Epidermal melanocyte (primary cell): Measurements from ENCODE around the gene NDRG4.

Experiments used
- DNase-seq: peaks from one replicate; pipeline ENCODE4 v3.0.0; 2011; ENCODE audit warnings: low spot score; ENCODE audit not compliant: insufficient read length

NDRG4 gene, protein sequence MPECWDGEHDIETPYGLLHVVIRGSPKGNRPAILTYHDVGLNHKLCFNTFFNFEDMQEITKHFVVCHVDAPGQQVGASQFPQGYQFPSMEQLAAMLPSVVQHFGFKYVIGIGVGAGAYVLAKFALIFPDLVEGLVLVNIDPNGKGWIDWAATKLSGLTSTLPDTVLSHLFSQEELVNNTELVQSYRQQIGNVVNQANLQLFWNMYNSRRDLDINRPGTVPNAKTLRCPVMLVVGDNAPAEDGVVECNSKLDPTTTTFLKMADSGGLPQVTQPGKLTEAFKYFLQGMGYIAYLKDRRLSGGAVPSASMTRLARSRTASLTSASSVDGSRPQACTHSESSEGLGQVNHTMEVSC

DNA sequence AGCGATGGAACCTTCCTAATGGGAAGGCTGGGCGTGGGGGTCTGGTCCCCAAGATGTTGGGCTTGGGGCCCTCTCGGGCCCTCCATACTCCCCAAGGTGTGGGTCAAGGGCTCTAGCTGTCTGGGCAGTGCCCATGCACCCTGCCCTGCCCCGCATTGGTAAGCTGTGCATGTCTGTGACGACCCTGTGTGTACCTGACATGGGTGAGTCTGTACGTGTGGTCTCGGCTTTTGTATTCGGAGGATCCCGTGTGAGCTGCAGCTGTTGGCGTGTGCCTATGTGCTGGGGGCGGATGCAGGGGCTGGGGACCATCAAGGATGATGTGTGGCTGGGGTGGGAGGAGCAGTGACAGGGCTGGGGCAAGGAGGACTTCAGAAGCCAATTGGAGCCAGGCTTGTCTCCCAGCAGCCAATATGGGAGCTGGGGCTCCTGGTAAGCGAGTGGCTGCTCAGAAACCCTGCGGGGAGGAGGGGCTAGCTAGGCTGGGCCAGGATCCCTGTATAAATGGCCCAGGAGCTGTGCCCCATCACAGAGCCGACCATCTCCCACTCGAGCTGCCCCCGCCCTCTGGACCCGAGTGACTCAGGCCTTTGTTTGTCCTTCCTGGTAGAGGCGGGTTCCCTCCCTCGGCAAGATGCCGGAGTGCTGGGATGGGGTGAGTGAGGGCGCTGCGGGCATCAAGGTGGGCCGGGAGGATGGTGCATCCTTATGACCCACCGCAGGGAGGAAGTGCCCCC, at the start of gene NDRG4:
Gene NDRG4, plus strand, starts transcription at position 529 of the 737 bp plus-strand sequence. Its CDS starts 106 bp downstream, at position 635.
- DNase-seq: no peak

DNA sequence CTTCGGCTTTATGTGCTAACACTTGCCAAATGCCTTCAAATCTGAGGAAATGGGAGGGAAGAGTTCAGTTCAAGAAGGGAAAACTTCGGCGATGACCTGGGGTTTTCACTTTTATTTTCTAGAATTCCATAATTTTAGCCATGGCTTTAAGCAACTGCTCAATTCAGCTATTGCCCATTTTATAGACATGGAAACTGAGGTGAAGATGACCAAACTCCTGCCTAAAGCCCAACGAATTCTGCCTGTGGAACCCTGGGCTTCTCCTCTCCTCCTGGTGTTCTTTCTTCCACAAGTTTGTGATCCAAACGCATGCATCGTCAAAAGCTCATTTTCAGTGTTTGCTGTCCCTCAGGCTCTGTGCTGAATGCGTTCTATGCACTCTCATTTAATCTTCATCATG, 49.4 kb upstream of the NDRG4 start:
- no peak for DNase-seq

DNA sequence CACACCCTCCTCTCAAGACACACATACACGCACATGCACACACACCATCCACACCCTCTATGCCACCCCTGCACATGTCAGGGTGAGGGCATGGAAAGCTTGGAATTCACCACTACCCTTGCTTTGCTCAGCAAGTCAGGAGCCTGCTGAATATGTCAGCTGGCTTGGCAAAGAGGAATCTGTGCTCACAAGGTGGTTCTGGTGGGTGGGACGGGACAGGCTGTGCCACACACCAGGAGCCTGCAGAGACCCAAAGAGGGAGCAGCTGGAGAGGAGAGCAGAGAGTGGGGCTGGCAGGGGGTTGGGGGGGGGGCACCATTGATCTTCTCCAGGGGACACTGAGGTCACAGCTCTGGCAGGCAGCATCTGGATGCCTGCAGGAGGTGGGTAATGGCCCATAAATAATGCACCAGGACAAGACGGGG, 48.7 kb upstream of the NDRG4 start:
- no peak for DNase-seq

DNA sequence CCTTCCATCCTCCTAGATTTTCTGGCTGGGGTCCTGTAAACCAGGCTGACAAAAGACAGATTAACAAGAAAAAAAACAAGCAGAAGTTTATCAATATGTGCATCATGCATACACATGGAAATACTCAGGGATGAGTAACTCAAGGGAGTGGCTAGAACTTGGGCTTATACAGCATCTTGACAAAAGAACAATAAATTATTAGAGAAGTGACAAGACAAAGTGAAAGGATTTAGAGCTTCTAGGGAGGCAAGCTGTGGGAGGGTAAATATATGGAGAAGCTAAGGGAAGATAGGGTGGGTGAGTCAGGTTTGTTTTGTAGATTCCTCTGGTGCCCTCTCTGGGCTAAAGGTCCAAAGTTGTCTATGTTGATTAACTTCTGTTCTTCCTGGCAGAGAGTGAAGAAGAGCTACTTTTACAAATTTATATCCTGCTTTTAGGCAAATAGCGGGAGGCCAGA, 48.0 kb upstream of the NDRG4 start:
- DNase-seq: no peak

DNA sequence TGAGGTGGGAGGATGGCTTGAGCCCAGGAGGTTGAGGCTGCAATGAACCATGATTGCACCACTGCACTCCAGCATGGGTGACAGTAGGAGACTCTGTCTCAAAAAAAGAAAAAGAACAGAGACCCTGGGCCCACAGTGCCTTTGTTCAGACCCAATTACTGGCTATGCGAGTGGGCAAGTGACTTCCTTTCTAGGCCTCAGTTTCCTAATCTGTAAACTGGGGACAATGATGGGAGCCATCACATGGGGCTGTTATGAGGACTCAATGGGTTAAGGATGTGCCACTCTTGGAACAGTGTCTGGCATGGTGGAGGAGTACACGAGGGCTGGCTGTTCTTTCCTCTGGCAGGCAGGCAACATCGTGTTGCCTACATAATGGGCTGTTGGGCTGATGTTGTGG, 47.3 kb upstream of the NDRG4 start:
- no peak for DNase-seq

DNA sequence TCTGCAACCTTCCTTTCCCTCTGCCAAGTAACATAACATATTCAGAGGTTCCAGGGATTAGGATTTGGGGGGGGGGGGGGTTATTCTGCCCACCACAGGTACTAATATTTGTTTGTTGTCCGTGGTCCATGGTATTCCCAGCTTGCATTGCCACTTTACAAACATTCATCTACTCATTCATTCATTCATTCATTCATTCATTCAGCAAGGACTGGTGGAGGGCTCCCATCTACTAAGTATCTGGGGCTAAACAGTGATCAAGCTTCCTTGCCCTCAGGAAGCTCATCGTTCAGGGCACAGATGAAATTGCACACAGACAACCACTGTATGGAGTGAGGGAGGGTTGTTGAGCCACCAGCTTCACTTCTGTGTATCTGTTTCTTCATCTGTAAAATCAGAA, 45.8 kb upstream of the NDRG4 start:
- DNase-seq: no peak

DNA sequence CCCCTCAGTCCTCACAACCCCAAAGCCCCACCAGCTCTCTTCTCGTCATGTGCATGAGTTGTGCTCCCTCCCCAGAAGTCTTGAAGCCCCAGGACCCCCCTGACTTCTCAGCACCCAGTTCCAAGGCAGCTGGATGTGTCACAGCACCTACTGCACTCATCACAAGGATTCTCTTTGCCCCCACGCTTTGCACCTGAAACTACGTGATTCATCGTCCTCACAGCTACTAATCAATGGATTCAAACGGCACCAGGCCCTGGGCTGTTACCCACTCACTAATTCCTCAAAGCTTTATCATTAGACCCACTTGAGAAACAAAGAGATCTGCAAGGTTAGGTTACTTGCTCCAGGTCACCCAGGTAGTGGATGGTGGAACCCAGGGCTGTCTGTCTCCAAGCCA, 45.1 kb upstream of the NDRG4 start:
- no peak for DNase-seq

DNA sequence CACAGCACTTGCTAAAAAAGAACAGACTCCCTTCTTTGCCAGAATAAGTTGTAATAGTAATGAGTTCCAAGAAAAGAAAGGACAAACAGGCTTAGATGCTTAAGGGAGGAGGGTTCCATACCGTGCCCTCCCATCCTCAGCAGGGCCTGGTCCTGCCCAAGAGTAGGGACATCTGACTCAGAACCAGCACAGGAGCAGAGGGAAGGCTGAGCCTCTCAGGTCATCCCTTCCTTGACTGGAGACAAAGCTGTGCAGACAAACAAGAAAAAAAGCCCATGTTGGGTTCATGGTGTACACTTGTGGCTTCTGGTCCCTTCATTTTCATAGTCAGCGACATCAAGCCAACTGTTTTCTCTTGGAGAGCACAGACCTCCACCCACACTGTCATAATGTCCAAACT, 44.2 kb upstream of the NDRG4 start:
- DNase-seq: no peak

DNA sequence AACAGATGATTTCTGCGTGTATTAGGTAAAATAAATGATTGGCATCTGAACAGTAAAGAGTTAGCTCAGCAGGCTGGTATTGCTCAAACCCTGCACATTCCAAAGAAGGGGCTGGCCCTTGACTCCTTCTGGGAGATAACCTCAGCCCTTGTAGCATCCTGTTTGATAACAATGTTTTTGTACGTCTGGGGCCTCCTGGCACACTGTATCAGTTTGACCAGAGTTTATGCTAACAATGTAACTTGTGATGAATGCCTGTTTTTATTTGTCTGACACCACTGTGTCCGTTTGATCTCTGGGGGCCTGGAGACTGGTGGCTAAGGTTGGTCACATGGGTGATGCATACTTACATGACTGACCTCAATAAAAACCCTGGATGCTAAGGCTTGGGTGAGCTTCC, 43.8 kb upstream of the NDRG4 start:
- no peak for DNase-seq

DNA sequence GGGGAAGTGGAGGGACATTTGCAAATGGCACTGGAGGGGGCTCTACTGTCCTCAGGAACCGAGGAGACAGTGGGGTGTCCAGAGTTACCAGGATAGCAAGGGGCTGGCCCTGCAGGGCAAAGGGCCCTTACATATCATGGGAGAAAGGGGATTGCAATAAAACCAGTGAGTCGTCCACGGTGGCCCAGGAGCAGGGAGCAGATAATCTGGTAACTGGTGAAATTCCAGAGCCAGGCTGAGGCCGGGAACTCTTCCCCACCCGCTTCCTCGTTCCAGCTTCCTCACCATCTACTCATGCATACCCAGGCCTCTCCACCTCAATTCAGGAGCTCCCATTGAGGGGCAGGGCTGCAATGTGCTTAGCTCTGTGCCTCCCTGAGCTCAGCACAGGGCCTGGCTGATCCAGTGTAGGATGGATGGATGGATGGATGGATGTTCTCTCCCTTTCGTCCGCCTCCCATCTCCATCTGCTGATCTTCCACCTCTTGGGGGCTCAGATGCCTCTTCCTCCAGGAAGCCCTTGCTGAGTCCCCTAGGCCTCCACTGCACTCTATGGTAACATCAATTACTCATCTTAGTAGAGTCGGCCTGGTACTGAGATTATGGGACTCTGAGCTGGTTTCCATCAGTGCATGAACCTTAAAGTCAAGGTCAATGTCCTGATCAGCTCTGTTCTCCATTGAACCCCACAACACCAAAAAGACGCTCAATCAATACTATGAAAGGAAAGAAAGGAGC, 41.2 kb upstream of the NDRG4 start:
- DNase-seq: no peak

DNA sequence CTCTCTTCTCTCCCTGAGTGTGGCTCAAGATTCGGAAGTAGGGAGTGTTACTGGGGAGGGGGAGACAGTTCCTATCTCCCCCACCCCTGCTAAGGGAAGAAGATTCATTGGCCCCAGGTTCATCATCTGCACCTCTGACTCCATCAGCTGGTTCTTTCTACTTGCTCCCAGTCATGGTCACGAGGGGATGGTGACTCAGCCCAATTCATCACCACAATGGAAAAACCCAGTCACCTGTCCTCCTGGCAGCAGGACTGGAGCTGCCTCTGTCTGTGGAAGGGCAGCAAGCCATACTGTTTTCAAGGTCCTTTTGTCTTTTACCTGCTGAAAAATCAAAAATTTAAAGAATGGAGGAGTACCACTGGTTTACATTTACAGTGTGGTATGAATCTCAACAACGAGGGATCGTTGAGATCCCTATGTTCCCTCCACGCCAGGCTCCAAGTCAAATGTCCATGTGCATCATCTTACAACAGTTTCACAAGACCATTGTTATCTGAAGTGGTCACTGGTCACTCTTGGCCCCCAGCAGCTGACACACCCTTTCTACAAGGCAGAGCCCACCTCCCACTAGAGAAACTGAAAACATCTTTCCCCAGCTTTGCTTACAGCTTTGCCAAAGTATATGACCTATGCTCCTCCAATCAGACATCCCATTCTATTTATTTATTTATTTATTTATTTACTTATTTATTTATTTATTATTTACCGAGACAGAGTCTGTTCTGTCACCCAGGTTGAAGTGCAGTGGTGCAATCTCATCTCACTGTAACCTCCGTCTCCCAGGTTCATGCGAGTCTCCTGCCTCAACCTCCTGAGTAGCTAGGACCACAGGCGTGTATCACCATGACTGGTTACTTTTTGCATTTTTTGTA, 40.4 kb upstream of the NDRG4 start:
- no peak for DNase-seq

DNA sequence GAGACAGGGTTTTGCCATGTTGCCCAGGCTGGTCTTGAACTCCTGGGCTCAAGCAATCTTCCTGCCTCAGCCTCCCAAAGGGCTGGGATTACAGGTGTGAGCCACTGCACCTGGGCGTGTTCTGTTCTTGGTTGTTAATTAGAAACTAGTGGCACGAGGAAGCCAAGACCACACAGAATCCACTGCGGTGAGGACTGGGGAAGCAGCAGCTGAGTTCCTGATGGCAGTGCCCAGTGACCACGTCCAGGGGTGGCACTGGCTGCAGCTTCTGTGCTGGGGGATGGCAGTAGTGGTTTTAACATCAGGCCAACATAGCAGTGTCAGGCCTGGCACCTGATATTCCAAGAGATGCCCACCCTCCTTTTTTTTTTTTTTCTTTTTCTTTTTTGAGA, 39.7 kb upstream of the NDRG4 start:
- no peak for DNase-seq

DNA sequence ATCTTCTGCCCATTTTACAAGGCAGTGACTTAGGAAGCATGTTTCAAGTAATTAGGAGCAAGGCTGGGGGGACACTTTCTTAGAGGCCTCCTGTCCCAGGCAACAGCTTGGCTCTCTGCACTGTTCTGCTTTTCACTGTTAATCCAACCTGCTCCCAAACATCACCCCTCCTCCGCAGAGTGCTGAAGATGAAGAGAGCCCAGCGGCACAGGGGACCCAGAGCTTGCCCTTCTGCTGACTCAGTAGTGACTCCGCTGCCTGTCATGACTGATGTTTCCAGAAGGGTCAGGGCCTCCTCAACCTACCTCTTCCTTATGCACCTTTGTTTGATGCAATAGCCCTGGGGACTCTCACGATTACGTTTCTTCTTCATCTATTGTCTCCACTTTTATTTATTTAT, 38.9 kb upstream of the NDRG4 start:
- DNase-seq: no peak

DNA sequence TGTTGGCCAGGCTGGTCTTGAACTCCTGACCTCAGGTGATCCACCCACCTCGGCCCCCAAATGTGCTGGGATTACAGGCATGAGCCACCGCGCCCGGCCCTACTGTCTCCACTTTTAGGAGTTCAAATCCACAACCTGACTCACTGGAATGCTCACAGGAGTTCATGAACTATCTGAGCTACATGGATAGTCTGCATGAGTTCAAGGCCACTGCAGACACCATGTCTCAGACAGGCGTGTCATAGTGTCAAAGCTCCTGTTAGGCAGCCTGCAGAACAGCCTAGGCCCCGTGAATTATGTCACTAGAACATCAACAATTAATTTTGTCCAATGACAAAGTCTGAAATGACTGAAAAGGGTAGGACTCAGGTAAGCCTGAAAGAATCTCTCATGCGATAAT, 38.3 kb upstream of the NDRG4 start:
- DNase-seq: no peak

DNA sequence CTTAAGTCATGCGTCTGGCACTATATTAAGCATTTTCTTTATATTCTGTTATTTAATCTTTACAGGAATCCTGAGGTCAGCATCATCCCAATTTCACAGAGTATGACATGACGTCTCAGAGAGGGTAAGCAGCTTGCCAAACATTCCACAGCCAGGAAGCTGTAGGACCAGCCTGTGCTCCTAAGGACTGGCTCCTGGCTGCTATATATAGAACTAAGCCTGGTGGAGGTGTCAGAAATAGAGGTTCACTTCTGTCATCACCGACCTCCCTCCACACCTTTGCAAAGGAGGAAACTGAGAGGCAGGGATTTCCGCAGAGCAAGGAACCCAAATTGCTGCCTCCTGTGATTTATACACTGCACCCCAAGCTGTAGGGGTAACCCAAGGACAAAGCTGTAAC, 37.9 kb upstream of the NDRG4 start:
- DNase-seq: no peak

DNA sequence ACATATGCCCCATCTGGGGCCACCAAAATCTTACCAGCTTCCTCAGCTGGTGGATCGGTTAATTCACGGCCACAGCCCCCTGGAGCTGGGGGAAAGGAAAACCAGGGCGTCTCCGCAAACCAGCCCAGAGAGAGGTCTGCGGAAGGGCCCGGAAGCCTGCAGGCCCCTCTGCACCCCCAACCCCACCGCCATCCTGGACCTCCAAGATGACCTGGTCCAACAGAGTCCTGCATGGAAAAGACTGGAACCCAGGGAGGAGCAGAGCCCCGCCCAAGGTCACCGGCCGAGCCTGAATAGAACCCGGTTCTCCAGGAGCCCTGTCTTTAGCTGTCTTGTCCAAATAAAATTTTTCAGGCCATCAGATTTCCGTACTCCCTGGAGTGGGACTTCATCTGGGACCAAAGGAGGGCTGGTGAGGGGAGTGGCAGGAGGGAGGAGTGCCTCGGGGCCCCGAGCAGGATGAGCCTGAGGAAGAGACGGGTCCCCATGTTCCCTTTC, 37.4 kb upstream of the NDRG4 start:
- DNase-seq: no peak

DNA sequence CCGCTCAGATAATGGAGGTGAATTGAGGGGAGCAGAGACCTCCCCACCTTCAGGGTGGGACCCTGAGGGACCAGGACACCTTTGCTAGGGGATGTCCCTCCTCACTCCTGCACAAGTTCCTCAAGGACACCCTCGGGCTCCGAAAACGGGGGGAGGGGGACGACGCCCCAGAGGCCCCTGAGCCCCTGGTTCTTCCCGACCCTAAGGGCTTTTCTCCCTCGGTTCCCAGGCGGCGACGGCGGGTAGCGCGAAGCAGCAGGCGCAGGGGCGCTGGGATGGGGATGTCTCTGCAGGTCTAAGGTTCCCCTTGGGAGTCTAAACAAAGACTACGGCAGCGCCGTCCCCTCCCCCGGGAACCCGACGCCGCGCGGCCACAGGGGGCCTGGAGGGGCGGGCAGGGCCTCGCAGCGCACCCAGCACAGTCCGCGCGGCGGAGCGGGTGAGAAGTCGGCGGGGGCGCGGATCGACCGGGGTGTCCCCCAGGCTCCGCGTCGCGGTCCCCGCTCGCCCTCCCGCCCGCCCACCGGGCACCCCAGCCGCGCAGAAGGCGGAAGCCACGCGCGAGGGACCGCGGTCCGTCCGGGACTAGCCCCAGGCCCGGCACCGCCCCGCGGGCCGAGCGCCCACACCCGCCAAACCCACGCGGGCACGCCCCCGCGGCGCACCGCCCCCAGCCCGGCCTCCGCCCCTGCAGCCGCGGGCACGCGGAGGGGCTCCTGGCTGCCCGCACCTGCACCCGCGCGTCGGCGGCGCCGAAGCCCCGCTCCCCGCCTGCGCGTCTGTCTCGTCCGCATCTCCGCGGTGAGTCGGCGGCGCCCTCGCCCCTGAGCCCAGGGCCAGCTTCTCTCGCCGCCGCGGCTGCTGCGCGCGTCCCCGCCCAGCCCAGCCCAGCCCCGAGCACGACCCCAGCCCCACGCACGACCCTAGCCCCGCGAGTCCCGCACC, 36.7 kb upstream of the NDRG4 start:
- DNase-seq: no peak

DNA sequence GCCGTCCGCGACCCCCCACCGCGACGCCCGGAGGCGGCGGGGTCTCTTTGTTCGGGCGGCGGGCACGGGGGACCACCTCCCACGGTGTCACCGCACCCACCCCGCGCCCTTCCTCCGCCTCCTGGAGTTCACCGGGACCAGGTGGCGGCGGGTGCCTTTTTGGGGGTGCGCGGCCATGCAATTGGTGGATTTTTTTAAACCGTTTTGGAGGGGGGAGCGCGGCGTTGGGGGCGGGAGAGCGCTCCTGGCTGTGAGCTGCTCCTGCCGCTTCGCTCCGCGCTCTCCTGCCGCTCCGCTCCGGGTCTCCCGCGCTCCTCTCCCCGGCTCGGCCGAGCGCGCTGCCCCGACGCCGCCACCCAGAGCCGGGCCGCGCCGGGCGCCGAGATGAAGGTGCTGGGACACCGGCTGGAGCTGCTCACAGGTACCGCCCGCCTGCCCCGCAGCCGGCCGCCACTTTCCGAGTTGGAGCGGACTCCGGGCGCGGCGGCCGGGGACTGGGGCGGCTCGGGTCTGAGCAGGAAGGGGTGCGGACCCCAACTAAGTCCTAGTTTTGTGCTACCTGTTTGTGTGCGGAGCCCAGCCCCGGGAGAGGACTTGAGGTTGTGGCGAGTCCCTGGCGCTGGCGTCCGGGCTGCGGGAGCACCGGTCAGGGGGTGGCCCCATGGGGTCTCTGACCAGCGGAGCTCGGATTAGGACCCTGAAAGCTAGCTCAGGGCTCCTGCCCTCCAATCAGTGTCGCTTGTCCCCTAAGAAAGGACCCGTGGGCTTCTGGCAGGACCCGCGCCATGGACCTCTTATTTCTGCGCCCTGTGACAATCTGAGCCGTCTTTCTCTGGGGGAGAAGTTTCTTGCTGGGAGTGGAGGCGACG, 35.7 kb upstream of the NDRG4 start:
- no peak for DNase-seq
